Stomach (tissue), 4 donors: ENCODE data around the gene AQP10.

Source experiments
- POLR2A ChIP-seq, 4 donors: fragments of 450-650 bp; IDR thresholded peaks; one replicate each; pipeline ENCODE4 v1.6.1; 2016; ENCODE audit warnings: antibody characterized with exemption in 4 of 4, control low read depth in 2 of 4, mild to moderate bottlenecking in 1 of 4, moderate library complexity in 1 of 4
- TF ChIP-seq, protein P1 (sequence below), 7 experiments: fragments of 450-650 bp in 4 of 7; fragments of 200-600 bp in 3 of 7; sonication (generic) in 3 of 7; IDR thresholded peaks; one replicate each; pipeline ENCODE4 v1.5.1; 2016 to 2019; ENCODE audit warnings: antibody characterized with exemption in 7 of 7, control low read depth in 2 of 7, mild to moderate bottlenecking in 1 of 7

DNA sequence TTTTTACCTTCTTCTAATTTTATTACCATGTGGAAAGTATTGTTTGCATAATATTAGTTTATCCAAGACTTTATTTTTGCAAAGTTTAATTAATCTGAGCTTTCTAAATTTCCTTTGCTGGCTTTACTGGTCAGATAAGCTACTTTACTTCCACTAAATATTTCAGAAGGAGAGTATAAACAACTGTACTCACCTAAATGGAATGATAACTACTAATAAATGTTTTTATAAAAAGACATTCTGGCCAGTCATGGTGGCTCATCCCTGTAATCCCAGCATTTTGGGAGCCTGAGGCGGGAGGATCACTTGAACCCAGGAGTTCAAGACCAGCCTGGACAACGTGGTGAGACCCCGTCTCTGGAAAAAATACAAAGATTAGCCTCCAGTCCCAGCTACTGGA lies 40.5 kb downstream of the AQP10 start:
- TF ChIP-seq, protein P1, sequence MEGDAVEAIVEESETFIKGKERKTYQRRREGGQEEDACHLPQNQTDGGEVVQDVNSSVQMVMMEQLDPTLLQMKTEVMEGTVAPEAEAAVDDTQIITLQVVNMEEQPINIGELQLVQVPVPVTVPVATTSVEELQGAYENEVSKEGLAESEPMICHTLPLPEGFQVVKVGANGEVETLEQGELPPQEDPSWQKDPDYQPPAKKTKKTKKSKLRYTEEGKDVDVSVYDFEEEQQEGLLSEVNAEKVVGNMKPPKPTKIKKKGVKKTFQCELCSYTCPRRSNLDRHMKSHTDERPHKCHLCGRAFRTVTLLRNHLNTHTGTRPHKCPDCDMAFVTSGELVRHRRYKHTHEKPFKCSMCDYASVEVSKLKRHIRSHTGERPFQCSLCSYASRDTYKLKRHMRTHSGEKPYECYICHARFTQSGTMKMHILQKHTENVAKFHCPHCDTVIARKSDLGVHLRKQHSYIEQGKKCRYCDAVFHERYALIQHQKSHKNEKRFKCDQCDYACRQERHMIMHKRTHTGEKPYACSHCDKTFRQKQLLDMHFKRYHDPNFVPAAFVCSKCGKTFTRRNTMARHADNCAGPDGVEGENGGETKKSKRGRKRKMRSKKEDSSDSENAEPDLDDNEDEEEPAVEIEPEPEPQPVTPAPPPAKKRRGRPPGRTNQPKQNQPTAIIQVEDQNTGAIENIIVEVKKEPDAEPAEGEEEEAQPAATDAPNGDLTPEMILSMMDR (IDR thresholded peaks at IDR 0.05) = no peak
- no peak for TF ChIP-seq POLR2A (IDR thresholded peaks at IDR 0.05)
